Cardiac muscle cell (in vitro differentiated cells and primary cell): ENCODE measurements around the gene KDM2A. TPM values are rescaled to one million over a fixed set of nuclear protein-coding genes. Genes with fewer than 3 reads are reported as not detected.
A peak's percentile ranks its signal among the peaks of the same experiment; 100 is the strongest.

Source experiments
- DNase-seq, 2 donors: peaks; one replicate each; pipeline versions ENCODE4 v3.0.0 to v3.0.0-alpha.2; 2010 to 2017; ENCODE audit warnings: low read depth in 1 of 2, low spot score in 1 of 2
- H3K27ac ChIP-seq: fragments of 200-600 bp; sonication (generic); 2 replicates; pipeline ENCODE4 v1.5.1; 2016
- H3K27me3 ChIP-seq: fragments of 200-600 bp; sonication (generic); 2 replicates; pipeline ENCODE4 v1.6.0; 2016; ENCODE audit warnings: control low read depth
- H3K36me3 ChIP-seq: fragments of 200-600 bp; sonication (generic); 2 replicates; pipeline ENCODE4 v1.5.1; 2016; ENCODE audit warnings: control low read depth
- H3K4me1 ChIP-seq: fragments of 200-600 bp; sonication (generic); 2 replicates; pipeline ENCODE4 v1.8.1; 2017; ENCODE audit warnings: low read depth, mild to moderate bottlenecking, mixed run types
- H3K4me3 ChIP-seq: fragments of 200-600 bp; sonication (generic); 2 replicates; pipeline ENCODE4 v1.5.1; 2016; ENCODE audit warnings: mild to moderate bottlenecking
- H3K9me3 ChIP-seq: fragments of 200-600 bp; sonication (generic); 2 replicates; pipeline ENCODE4 v1.5.1; 2017; ENCODE audit warnings: low read depth, mild to moderate bottlenecking, control low read depth
- polyA plus RNA-seq: library from polyadenylated mRNA; unstranded; fragments of >200 nt; fragmentation: Nextera tagmentation; extraction: Ambion mirVana; gene quantifications from 2 replicates; pipeline ENCODE4 v1.2.1, GENCODE V29; 2016
- total RNA-seq: library from RNA; depleted of rRNA; stranded (reverse); fragments of >200 nt; gene quantifications from 2 replicates; pipeline ENCODE4 v1.2.3, GENCODE V29; 2016
- TF ChIP-seq, protein P1 (sequence below): IDR thresholded peaks from 2 replicates; pipeline ENCODE4 v1.5.1; 2012; ENCODE audit warnings: low read depth, mild to moderate bottlenecking, low read length

The KDM2A gene
- total and polyA plus RNA-seq, 2 experiments from 2014 or later = 17.6 to 37.8 TPM

DNA sequence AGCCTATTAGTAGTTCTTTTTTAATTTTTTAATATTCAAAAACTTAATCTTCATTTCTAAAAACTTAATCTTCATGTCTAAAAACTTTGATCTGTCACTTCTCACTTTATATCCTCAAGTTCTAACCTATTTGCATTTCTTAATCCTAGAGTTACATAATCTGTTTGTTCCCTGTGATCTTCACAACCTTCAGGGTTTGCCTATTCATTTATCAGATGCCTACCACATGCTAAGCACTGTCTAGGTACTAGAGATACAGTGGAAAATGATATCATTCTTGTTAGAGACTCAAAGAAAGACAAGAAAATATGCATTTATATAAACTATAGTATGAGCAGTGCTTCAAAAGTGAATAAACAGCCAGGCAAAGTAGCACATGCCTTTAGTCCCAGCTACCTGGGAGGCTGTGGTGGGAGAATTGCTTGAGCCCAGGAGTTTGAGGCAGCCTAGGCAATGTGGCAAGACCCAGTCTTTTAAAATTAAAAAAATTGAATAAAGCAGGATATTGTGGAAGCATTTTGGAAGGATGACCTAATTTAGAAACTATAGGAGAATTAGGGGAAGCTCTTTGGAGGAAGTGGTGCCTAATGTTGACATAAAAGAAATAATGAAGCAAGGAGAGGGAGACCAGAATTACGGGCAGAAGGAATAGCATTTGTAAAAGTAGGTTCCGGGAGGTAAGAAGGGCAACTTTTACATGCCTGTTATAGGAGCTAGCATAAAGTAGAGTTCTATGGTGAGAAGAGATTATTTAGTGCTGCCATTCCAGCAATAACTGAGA lies 92.8 kb downstream of the KDM2A start:
- Histone ChIP-seq H3K4me3 (no peak overlapping the region), H3K9me3 (no peaks in the 10 kb centered on the region), H3K36me3 (peaks cover 45% of the 10 kb centered on the region), H3K27ac (peak overlapping the region; percentile 48), H3K4me1 (no peaks in the 10 kb centered on the region), H3K27me3 (no peaks in the 10 kb centered on the region)
- TF ChIP-seq, protein P1, sequence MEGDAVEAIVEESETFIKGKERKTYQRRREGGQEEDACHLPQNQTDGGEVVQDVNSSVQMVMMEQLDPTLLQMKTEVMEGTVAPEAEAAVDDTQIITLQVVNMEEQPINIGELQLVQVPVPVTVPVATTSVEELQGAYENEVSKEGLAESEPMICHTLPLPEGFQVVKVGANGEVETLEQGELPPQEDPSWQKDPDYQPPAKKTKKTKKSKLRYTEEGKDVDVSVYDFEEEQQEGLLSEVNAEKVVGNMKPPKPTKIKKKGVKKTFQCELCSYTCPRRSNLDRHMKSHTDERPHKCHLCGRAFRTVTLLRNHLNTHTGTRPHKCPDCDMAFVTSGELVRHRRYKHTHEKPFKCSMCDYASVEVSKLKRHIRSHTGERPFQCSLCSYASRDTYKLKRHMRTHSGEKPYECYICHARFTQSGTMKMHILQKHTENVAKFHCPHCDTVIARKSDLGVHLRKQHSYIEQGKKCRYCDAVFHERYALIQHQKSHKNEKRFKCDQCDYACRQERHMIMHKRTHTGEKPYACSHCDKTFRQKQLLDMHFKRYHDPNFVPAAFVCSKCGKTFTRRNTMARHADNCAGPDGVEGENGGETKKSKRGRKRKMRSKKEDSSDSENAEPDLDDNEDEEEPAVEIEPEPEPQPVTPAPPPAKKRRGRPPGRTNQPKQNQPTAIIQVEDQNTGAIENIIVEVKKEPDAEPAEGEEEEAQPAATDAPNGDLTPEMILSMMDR = no peak
- no peak for DNase-seq

DNA sequence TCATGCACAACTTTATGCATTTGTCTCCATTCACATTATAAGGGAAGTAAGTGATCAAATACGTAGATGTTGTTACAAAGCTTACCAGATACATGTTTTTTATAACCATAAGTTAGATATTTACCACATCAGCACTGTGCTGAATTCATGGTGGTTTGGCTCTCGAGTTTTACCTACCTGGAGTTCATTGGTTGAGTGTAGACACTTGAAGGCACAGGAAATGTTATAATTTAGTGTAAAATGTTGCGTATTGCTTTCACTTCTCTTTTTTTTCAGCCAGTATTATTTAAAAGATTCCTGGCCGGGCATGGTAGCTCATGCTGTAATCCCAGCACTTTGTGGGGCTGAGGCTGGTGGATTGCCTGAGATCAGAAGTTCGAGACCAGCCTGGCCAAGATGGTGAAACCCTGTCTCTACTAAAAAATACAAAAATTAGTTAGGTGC lies 94.1 kb downstream of the KDM2A start:
- Histone ChIP-seq H3K27me3 (no peaks in the 10 kb centered on the region), H3K4me3 (no peak overlapping the region), H3K36me3 (peaks cover 50% of the 10 kb centered on the region), H3K4me1 (no peaks in the 10 kb centered on the region), H3K27ac (peak overlapping the region; percentile 42), H3K9me3 (no peaks in the 10 kb centered on the region)
- no peak for DNase-seq
- TF ChIP-seq, protein P1 = no peak

DNA sequence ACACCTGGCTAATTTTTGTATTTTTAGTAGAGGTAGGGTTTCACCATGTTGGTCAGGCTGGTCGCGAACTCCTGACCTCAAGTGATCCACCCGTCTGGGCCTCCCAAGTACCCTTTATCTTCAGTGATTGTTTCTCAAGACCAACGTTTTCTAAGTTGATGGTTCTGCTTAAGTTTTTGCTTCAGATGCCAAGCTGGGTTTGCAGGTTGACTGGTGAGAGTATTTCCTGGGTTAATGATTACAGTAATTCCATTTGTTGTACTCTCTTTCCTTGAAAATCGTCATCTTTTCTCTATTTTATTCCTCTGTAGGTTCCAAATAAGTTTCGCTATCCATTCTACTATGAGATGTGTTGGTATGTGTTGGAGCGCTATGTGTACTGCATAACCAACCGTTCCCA lies 108.7 kb downstream of the KDM2A start:
- Histone ChIP-seq H3K27me3 (no peaks in the 10 kb centered on the region), H3K36me3 (peaks cover 51% of the 10 kb centered on the region), H3K4me1 (no peaks in the 10 kb centered on the region), H3K9me3 (no peaks in the 10 kb centered on the region), H3K27ac (no peak overlapping the region), H3K4me3 (no peak overlapping the region)
- TF ChIP-seq, protein P1 = no peak
- DNase-seq = no peak

DNA sequence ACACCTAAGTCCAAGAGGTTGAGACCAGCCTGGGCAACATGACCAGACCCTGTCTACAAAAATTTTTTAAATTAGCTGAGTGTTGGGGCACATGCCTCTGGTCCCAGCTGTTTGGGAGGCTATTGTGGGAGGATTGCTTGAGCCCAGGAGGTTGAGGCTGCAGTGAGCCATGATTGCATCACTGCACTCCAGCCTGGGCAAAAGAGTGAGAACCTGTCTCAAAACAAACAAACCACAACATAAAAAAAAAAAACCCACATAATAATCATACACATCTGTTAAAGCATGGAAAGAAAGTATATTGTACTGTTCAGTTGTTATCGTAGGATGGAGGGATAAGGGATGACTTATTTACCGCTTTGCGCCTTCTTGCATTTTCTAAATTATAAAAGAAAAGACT lies 111.3 kb downstream of the KDM2A start:
- TF ChIP-seq, protein P1 = no peak
- Histone ChIP-seq H3K36me3 (peaks cover 44% of the 10 kb centered on the region), H3K4me1 (no peaks in the 10 kb centered on the region), H3K9me3 (no peaks in the 10 kb centered on the region), H3K27ac (no peak overlapping the region), H3K4me3 (no peak overlapping the region), H3K27me3 (no peaks in the 10 kb centered on the region)
- no peak for DNase-seq

DNA sequence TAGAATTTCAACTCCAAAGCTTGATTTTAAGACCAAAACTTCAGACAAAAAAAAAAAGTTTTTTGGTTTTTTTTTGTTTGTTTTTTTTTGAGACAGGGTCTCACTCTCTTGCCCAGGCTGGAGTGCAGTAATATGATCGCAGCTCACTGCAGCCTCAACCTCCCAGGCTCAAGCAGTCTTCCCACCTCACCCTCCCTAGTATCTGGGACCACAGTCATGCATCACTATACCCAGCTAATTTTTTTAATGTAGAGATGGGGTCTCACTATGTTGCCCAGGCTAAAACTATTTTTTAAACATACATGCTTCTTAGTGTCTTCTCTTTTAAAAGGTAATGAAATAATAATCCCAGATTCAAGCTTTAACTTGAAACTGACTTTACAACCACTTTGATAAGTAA lies 111.8 kb downstream of the KDM2A start:
- peaks cover 44% of the 10 kb centered on the region for H3K36me3 ChIP-seq
- no peak overlapping the region for H3K4me3 ChIP-seq
- no peak overlapping the region for H3K27ac ChIP-seq
- H3K9me3 ChIP-seq = no peaks in the 10 kb centered on the region
- no peaks in the 10 kb centered on the region for H3K4me1 ChIP-seq
- no peak for DNase-seq
- H3K27me3 ChIP-seq = no peaks in the 10 kb centered on the region
- TF ChIP-seq, protein P1 = no peak
